Measurements from ENCODE around the gene DSTN. TPM values are rescaled to one million over a fixed set of nuclear protein-coding genes. Genes with fewer than 3 reads are reported as not detected.

The DSTN gene
- 100 to 1,000 TPM; 242 to 616 (median 360) TPM for total RNA-seq

GRCh38 chr20:17569616-17570346 is at the start of gene DSTN:
Gene DSTN (plus strand): TSS chr20:17570075. CDS start chr20:17570209, 134 bp downstream.
- Histone ChIP-seq H3K36me3 (peaks cover 0 to 10% (median 0%) of the 10 kb centered on the region in 3 donors), H3K4me1 (peaks cover 19 to 54% (median 37%) of the 10 kb centered on the region in 3 donors), H3K4me3 (peak within 1 kb of the TSS; percentile 83 to 98 (median 94)), H3K27ac (peak within 1 kb of the TSS; percentile 98 to 100 (median 100)), H3K27me3 (no peaks in the 10 kb centered on the region), H3K9me3 (no peaks in the 10 kb centered on the region)
- intact Hi-C loops (cut with DNase I), result no loop called here
- no CpG with 5 or more reads among the region's 70 CpGs for WGBS, 2 donors
- TF ChIP-seq, protein P1, sequence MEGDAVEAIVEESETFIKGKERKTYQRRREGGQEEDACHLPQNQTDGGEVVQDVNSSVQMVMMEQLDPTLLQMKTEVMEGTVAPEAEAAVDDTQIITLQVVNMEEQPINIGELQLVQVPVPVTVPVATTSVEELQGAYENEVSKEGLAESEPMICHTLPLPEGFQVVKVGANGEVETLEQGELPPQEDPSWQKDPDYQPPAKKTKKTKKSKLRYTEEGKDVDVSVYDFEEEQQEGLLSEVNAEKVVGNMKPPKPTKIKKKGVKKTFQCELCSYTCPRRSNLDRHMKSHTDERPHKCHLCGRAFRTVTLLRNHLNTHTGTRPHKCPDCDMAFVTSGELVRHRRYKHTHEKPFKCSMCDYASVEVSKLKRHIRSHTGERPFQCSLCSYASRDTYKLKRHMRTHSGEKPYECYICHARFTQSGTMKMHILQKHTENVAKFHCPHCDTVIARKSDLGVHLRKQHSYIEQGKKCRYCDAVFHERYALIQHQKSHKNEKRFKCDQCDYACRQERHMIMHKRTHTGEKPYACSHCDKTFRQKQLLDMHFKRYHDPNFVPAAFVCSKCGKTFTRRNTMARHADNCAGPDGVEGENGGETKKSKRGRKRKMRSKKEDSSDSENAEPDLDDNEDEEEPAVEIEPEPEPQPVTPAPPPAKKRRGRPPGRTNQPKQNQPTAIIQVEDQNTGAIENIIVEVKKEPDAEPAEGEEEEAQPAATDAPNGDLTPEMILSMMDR (IDR thresholded peaks at IDR 0.05), result no peak
- TF ChIP-seq POLR2A (IDR thresholded peaks at IDR 0.05), result peak in 3 of 4 donors; percentile 92 to 99 (median 98)
- peak; percentile 29 for DNase-seq

- intact Hi-C loops (cut with DNase I), result no loop called here
- WGBS, 2 donors, result 26 to 30% methylated on average over 3 of the region's 3 CpGs
- Histone ChIP-seq H3K27ac (no peak overlapping the region), H3K36me3 (no peaks in the 10 kb centered on the region), H3K27me3 (no peaks in the 10 kb centered on the region), H3K4me1 (peaks cover 0 to 20% (median 0%) of the 10 kb centered on the region in 3 donors), H3K9me3 (no peaks in the 10 kb centered on the region), H3K4me3 (no peak overlapping the region)
- TF ChIP-seq, protein P1 (IDR thresholded peaks at IDR 0.05), result no peak
- TF ChIP-seq POLR2A (IDR thresholded peaks at IDR 0.05), result no peak
- no peak for DNase-seq
Observed at GRCh38 chr20:17520583-17520982, 49.3 kb upstream of the DSTN start.

- WGBS, 2 donors, result 77 to 85% methylated on average over 3 of the region's 3 CpGs
- intact Hi-C loops (cut with DNase I), result no loop called here
- Histone ChIP-seq H3K9me3 (no peaks in the 10 kb centered on the region), H3K4me3 (no peak overlapping the region), H3K27ac (no peak overlapping the region), H3K27me3 (no peaks in the 10 kb centered on the region), H3K4me1 (peaks cover 0 to 23% (median 0%) of the 10 kb centered on the region in 3 donors), H3K36me3 (no peaks in the 10 kb centered on the region)
- DNase-seq, result no peak
- TF ChIP-seq POLR2A (IDR thresholded peaks at IDR 0.05), result no peak
- TF ChIP-seq, protein P1 (IDR thresholded peaks at IDR 0.05), result no peak
Observed at GRCh38 chr20:17522528-17522927, 47.3 kb upstream of the DSTN start.

DNA sequence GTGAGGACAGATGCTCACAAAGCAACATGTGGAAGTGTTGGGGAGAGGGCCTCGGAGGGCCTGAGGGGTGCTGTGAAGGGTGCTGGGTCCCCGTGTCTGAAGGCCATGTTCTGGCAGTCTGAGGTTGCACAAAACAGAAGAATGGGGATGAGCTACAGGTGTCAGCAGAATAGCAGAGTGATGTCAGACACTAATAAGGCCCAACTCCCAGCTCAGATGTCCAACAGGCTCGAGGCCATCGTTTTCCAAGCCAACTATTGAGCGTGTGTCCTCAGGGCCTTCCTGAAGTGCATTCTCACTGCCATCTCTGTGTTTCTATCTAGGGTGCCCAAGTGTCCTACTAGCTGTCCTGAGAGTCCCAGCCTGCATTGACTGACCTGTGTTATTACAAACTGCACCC is 46.5 kb upstream of the DSTN start:
- no peaks in the 10 kb centered on the region for H3K9me3 ChIP-seq
- TF ChIP-seq, protein P1 (IDR thresholded peaks at IDR 0.05), result no peak
- no peak for TF ChIP-seq POLR2A (IDR thresholded peaks at IDR 0.05)
- DNase-seq, result no peak
- no peak overlapping the region for H3K27ac ChIP-seq
- H3K27me3 ChIP-seq, result no peaks in the 10 kb centered on the region
- peaks cover 0 to 23% (median 0%) of the 10 kb centered on the region in 3 donors for H3K4me1 ChIP-seq
- no peaks in the 10 kb centered on the region for H3K36me3 ChIP-seq
- no peak overlapping the region for H3K4me3 ChIP-seq
- intact Hi-C loops (cut with DNase I), result no loop called here
- 70 to 77% methylated on average over 5 of the region's 5 CpGs for WGBS, 2 donors

DNA sequence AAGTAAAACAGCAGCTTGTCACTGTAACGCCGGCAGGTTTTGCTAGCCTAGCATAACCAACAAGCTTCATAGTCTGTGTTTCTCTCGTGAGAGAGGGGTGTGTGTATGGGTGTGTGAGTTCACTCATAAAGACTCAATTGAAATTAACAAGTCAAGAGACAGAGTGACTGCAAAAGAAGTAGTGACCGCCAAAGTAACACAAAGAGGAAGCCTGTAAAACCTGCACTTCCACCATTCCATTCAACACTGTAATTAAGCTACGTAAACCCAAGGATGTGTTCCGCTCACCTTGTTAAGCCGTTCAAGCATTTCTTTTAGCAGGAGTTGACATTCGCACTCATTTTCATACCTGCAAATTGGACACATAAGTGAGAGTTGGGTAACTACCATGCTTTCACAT is 45.3 kb upstream of the DSTN start:
- DNase-seq, result no peak
- H3K27me3 ChIP-seq, result no peaks in the 10 kb centered on the region
- H3K27ac ChIP-seq, result peak overlapping the region in 2 of 4 donors; percentile 4 to 75
- no peaks in the 10 kb centered on the region for H3K9me3 ChIP-seq
- 33 to 68% methylated on average over 8 of the region's 8 CpGs for WGBS, 2 donors
- intact Hi-C loops (cut with DNase I), result no loop called here
- no peaks in the 10 kb centered on the region for H3K36me3 ChIP-seq
- no peak overlapping the region for H3K4me3 ChIP-seq
- H3K4me1 ChIP-seq, result peaks cover 0 to 23% (median 0%) of the 10 kb centered on the region in 3 donors
- TF ChIP-seq, protein P1 (IDR thresholded peaks at IDR 0.05), result no peak
- TF ChIP-seq POLR2A (IDR thresholded peaks at IDR 0.05), result no peak

All from esophagus squamous epithelium (tissue), 5 donors.